Caco-2 (cell line): ENCODE results near the gene CD58. TPM values are rescaled to one million over a fixed set of nuclear protein-coding genes. Genes with fewer than 3 reads are reported as not detected.

ENCODE experiments used
- BruUV-seq: library from RNA; stranded (reverse); fragments of 400-500 nt; replicated peaks from 2 replicates; lab custom pipeline; 2021; lab: Mats Ljungman, UMichigan
- CTCF ChIA-PET: fragments of 300-600 bp; sonication (Branson Sonifier 250); formaldehyde crosslinking; loops from one replicate; lab custom pipeline; 2022; ENCODE audit warnings: antibody characterized with exemption; lab: Charles Lee
- POLR2A ChIA-PET: fragments of 300-600 bp; sonication (Branson Sonifier 250); formaldehyde crosslinking; loops from one replicate; lab custom pipeline; 2022; ENCODE audit warnings: antibody characterized with exemption; lab: Charles Lee
- DNase-seq, 2 experiments: peaks; one replicate each; pipeline versions ENCODE4 v3.0.0 to v3.0.0-alpha.2; 2020 to 2022
- H3K27me3 ChIP-seq: replicated peaks from 2 replicates; pipeline ENCODE4 v1.6.0; 2011; ENCODE audit warnings: low read length; ENCODE audit not compliant: control insufficient read depth, insufficient read depth
- H3K36me3 ChIP-seq: 2 replicates; pipeline ENCODE4 v1.5.1; 2011; ENCODE audit warnings: low read length; ENCODE audit not compliant: control insufficient read depth, insufficient read depth
- H3K4me1 ChIP-seq: fragments of 250-450 bp; sonication (Bioruptor Pico); 2 replicates; pipeline ENCODE4 v1.5.1; 2020; ENCODE audit warnings: mild to moderate bottlenecking
- H3K4me3 ChIP-seq: 2 replicates; pipeline ENCODE4 v1.5.1; 2011; ENCODE audit warnings: low read depth, mild to moderate bottlenecking, control low read depth, low read length
- H3K9me3 ChIP-seq: fragments of 250-450 bp; sonication (Bioruptor Pico); 2 replicates; pipeline ENCODE4 v1.5.1; 2020; ENCODE audit warnings: mild to moderate bottlenecking, moderate library complexity
- H3K27ac Mint-ChIP-seq: one replicate; pipeline ENCODE4 v1.8.0; 2022; ENCODE audit warnings: mixed read lengths; ENCODE audit not compliant: unreplicated experiment
- H3K27me3 Mint-ChIP-seq: one replicate; pipeline ENCODE4 v1.8.0; 2022; ENCODE audit warnings: mixed read lengths; ENCODE audit not compliant: insufficient read depth, unreplicated experiment
- H3K36me3 Mint-ChIP-seq: one replicate; pipeline ENCODE4 v1.8.0; 2022; ENCODE audit warnings: mild to moderate bottlenecking, mixed read lengths; ENCODE audit not compliant: insufficient read depth, unreplicated experiment
- H3K4me1 Mint-ChIP-seq: one replicate; pipeline ENCODE4 v1.8.0; 2022; ENCODE audit warnings: low read depth, mixed read lengths; ENCODE audit not compliant: unreplicated experiment
- H3K4me3 Mint-ChIP-seq: one replicate; pipeline ENCODE4 v1.8.0; 2022; ENCODE audit warnings: mild to moderate bottlenecking, moderate library complexity, mixed read lengths; ENCODE audit not compliant: unreplicated experiment
- H3K9me3 Mint-ChIP-seq: one replicate; pipeline ENCODE4 v1.8.0; 2022; ENCODE audit warnings: mixed read lengths; ENCODE audit not compliant: unreplicated experiment
- CTCF ChIP-seq, 2 experiments: fragments of 200-600 bp in 1 of 2; IDR thresholded peaks; 1 replicate in 1 of 2; 2 replicates in 1 of 2; pipeline versions ENCODE4 v1.5.1 to v1.8.0; 2011 to 2022; ENCODE audit warnings: antibody characterized with exemption in 1 of 2, control low read depth in 1 of 2, inconsistent platforms in 1 of 2, low read depth in 1 of 2, low read length in 1 of 2, mild to moderate bottlenecking in 1 of 2, moderate library complexity in 1 of 2; ENCODE audit not compliant: insufficient read depth in 1 of 2, severe bottlenecking in 1 of 2, unreplicated experiment in 1 of 2
- intact Hi-C: fragments of 100-400 bp; cut with micrococcal nuclease; formaldehyde crosslinking; loops from one replicate; pipeline ENCODE4 v1.10.0; 2022; ENCODE audit not compliant: unreplicated experiment
- total RNA-seq: library from RNA; stranded (reverse); gene quantifications from 2 replicates; pipeline ENCODE4 v1.2.3, GENCODE V29; 2022

CD58 gene
- total RNA-seq, 1 experiment from 2014 or later = 5.6 TPM

DNA sequence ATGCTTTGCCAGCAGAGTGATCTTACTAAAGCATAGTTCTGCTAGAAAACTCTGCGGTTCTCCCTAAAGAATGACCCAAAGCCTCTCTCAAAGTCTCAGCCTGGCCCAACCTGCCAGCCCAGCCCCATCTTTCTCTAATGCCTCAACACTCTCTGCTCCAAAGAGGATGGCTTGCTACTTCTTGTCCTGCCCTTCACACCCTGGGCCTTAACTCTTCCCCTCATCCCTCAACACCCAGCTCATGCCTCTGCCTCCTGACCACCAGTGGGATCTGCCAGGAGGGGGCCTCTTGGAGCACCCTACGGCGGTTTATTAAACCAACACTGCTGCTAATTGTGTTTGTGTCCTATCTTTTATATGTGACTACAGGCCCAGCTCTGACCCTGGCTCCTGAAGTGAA, 52.4 kb downstream of the CD58 start:
- POLR2A ChIA-PET = no interaction called here
- Mint-ChIP-seq H3K27ac (no peak overlapping the region), H3K27me3 (no peaks in the 10 kb centered on the region), H3K4me1 (no peaks in the 10 kb centered on the region), H3K9me3 (no peaks in the 10 kb centered on the region), H3K36me3 (no peaks in the 10 kb centered on the region), H3K4me3 (no peak overlapping the region)
- CTCF ChIA-PET = interaction anchor here (0.6 kb wide), 1 partner anchor 11 kb away, joined by 3 read pairs; no protein-coding TSS in a partner anchor
- no peak overlapping the region for H3K4me3 ChIP-seq
- no peaks in the 10 kb centered on the region for H3K9me3 ChIP-seq
- TF ChIP-seq CTCF (IDR thresholded peaks at IDR 0.05; ENCODE audit: insufficient read depth in 1 of 2, low read depth in 1 of 2, low read length in 1 of 2, severe bottlenecking in 1 of 2, unreplicated experiment in 1 of 2) = no peak
- BruUV-seq = no TSS peak
- H3K4me1 ChIP-seq = no peaks in the 10 kb centered on the region
- no peak for DNase-seq
- no peaks in the 10 kb centered on the region for H3K27me3 ChIP-seq
- H3K36me3 ChIP-seq = no peaks in the 10 kb centered on the region
- intact Hi-C loops = no loop called here

DNA sequence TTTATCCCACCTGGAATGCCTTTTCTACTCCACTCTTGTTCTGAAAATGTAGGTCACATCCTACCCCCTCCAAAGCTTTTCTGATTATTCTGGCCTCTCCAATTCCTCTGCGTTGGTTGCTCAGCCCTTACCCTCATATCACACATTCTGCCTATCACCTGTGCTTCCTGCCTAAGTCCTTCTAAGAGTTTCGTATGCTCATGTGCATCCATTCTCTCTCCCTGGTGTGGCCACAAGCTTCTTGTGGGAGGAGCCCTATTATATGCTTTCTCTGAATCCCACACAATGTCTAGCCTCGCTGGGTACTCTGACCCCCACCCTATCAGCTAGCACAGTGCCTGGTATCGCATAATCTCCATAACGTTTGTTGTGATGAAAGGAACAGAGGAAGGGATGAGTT, 54.2 kb downstream of the CD58 start:
- Mint-ChIP-seq H3K9me3 (peaks cover 7% of the 10 kb centered on the region), H3K36me3 (no peaks in the 10 kb centered on the region), H3K27ac (no peak overlapping the region), H3K27me3 (no peaks in the 10 kb centered on the region), H3K4me3 (no peak overlapping the region), H3K4me1 (no peaks in the 10 kb centered on the region)
- Histone ChIP-seq H3K36me3 (no peaks in the 10 kb centered on the region), H3K27me3 (no peaks in the 10 kb centered on the region), H3K9me3 (no peaks in the 10 kb centered on the region), H3K4me3 (no peak overlapping the region), H3K4me1 (no peaks in the 10 kb centered on the region)
- DNase-seq = no peak
- intact Hi-C loops = no loop called here
- BruUV-seq = no TSS peak
- no peak for TF ChIP-seq CTCF (IDR thresholded peaks at IDR 0.05; ENCODE audit: insufficient read depth in 1 of 2, low read depth in 1 of 2, low read length in 1 of 2, severe bottlenecking in 1 of 2, unreplicated experiment in 1 of 2)
- CTCF ChIA-PET = no interaction called here
- POLR2A ChIA-PET = no interaction called here

DNA sequence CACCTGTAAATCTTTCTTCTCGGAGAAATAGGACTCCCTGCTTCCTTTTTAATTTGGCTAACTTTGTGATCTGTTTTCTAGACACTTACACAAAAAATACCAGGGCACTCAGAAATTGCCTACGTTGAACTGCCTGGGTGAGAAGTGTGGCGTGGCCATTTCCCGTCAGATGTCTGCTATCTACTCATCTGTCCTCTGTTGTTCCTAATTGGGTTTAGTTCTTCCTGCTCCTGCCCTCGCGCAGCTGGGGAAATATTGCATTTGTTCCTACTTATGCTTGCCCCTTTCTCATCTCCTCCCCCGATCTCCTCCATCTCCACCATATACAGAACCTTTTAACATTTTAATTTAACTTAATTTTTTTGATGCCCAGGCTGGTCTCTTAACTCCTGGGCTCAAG, 55.1 kb downstream of the CD58 start:
- Histone ChIP-seq H3K4me1 (no peaks in the 10 kb centered on the region), H3K36me3 (no peaks in the 10 kb centered on the region), H3K9me3 (no peaks in the 10 kb centered on the region), H3K27me3 (no peaks in the 10 kb centered on the region), H3K4me3 (no peak overlapping the region)
- Mint-ChIP-seq H3K4me3 (no peak overlapping the region), H3K4me1 (no peaks in the 10 kb centered on the region), H3K27me3 (no peaks in the 10 kb centered on the region), H3K9me3 (peaks cover 12% of the 10 kb centered on the region), H3K36me3 (peaks cover 4% of the 10 kb centered on the region), H3K27ac (no peak overlapping the region)
- no peak for TF ChIP-seq CTCF (IDR thresholded peaks at IDR 0.05; ENCODE audit: insufficient read depth in 1 of 2, low read depth in 1 of 2, low read length in 1 of 2, severe bottlenecking in 1 of 2, unreplicated experiment in 1 of 2)
- no TSS peak for BruUV-seq
- POLR2A ChIA-PET = no interaction called here
- CTCF ChIA-PET = no interaction called here
- intact Hi-C loops = no loop called here
- no peak for DNase-seq
